ENCODE measurements around the gene QPCTL.
"Not testable (repeated sequence)": the region's sequence is repeated elsewhere in the genome, so short reads cannot be mapped to it uniquely, and the experiment has no call there.

QPCTL gene

DNA sequence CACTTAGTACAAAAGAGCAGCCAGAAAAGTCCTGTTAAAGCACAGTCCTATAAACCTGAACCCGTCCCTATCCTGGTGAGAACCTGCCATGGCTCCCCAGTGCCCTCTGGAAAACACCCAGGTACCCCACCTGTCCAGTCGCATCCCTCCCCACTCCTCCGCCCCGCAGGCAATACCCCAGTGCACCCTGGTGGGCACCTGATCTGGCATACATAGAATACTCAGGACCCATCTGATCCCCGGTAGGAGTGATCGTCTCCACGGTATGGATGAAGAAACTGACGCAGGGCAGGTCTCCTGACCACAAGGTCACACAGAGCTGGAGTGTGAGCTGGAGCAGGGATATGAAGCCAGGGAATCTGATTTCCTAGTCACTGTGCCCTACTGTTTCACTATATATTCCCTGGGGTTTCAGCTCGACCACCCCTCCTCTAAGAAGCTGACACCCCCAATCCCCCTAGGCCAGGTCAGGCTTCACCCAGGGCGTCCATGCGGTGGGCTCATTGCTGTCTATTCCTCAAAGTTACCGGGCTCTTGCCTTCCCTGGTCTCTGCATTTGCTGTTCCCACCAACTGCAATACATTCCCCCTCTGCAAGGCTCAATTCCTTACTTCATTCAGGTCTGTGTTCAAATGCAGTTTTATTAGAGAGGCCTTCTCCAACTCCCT lies 25.7 kb downstream of the QPCTL start:
- DNase-seq: peak; percentile 13

DNA sequence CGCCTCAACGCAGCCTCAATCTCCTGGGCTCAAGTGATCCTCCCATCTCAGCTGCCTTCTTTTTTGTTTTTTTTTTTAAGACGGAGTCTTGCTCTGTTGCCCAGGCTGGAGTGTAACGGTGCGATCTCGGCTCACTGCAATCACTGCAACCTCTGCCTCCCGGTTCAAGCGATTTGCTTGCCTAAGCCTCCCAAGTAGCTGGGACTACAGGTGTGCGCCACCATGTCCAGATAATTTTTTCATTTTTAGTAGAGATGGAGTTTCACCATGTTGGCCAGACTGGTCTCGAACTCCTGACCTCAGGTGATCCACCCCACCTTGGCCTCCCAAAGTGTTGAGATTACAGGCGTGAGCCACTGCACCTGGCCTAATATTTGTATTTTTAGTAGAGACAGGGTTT lies 27.6 kb downstream of the QPCTL start:
- not testable (repeated sequence) for DNase-seq

GRCh38 chr19:45728683-45729082 lies 36.2 kb downstream of the QPCTL start:
- DNase-seq: not testable (repeated sequence)

DNA sequence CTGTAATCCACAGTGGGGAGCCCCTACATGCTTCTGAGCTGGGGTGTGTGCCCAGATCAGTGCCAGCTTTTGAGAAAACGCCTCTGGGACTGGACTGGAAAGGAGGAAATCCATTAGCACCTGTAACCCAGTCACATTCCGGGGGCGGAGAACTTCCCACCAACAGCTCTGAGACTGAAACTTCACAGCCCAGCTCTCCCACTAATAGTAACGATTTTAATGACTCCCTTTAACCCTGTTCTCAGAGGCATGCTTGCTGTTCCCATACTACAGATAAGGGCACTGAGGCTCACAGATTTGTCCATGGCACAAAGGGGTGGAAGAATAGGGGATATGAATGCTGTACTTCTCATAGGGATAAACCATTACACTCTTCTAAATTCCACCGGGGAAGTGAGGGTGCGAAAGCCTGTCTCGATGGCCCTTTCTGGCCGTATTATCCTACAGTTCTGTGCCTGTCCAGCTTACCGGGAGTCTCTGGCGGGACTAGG lies 37.4 kb downstream of the QPCTL start:
- DNase-seq: no peak

DNA sequence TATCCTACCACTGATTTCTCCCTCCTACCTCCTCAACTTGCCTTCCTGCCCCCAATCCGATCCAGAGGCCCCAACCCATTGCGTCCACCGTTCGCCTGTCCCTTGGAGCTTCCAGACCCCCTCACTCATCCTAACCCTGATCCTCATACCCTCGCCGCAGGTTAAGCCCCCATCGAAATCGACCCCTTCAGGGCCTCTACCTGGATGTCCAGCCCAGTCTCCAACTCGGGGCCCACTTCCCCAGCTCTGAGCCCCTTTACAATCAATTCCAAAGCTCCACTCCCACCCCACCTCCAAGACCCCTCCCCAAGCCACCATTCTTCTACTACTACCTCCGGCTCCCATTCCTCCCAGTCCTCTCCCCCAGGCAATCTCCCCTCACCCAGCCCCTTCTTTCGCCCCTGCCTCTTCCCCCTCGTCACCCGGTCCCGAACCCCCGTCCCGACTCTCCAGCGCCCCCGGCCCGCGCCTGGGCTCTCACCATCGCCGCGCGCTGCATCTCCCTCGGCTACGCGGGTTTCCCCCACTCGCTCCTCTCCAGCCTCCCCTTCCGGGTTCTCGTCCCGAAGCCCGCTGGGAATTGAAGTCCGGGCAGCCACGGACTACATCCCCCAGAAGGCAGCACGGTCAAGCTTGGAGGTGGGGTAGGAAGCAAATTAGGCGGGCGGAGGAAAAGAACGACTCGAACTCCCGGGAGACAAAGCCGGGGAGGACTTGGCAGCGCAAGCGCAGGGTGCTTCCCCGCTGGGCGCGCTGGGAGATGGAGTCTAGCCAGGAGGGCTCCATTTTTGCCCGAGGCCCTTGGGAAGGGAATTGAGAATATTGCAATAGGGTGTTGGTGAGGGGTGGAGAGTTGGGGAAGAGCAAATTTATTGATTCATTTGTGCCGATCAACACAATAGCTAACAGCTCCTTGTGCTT lies 38.2 kb downstream of the QPCTL start, which contains the start of gene FBXO46:
Gene FBXO46, minus strand, starts transcription at position 529 of the 921 bp plus-strand sequence. CDS start 17,401 bp downstream, outside the sequence.
- DNase-seq: peak; percentile 95

GRCh38 chr19:45733160-45733810 lies 40.8 kb downstream of the QPCTL start, which contains the start of gene MEIOSIN:
TSS of gene MEIOSIN (plus strand) at chr19:45733439. CDS start at chr19:45735377, 1,938 bp downstream.
- DNase-seq: no peak

- no peak for DNase-seq
Observed at GRCh38 chr19:45739498-45740439, 47.3 kb downstream of the QPCTL start.

DNA sequence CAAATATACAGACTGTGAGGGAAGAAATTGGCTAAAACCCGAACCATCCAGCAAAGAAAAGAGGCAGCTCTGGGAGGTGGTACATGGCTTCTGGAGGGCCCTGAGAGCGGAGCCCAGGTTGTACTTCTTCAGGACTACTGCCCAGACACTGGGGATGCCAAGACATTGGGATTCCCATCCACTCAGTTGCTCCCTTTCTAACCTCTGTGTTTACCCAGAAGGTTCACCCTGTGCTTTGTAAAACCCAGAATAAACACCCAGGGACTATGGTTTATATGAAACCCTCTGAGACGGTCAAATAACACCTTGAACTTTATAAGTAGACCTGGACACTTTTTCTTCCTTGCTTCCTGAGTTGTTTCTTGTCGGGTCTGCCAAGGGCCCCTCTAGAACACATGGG lies 50.5 kb downstream of the QPCTL start:
- no peak for DNase-seq

DNA sequence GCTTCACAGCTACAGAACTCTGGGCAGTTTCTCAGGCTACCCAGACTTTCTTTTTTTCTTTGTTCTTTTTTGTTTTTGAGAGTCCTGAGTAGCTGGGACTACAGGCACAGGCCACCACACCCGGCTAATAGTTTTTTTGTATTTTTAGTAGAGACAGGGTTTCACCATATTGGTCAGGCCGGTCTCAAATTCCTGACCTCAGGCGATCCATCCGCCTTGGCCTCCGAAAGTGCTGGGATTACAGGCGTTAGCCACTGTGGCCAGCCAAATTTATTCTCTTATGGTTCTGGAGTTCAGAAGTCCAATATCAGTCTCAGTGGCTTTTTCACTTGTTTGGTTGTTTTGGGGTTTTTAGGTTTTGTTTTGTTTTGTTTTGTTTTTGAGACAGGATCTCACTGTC lies 53.1 kb downstream of the QPCTL start:
- DNase-seq: no peak

DNA sequence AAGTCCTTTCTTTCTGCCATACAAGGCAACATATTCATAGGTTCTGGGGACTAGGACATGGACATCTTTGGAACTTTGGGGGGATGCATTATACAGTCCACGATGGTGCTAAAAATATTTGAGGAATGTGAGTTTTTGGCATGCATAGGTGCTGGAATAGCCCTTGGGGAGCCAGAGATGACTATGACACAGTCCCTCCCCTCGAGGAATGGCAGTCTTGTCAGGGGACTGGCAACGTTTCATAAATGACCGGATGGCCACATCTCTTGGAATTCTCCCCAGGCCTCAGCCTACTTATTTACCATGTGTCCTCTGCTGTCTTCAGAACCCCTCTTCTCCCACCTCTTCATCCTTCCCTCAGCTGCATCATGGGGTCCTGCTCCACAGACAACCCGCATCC lies 54.4 kb downstream of the QPCTL start:
- no peak for DNase-seq

DNA sequence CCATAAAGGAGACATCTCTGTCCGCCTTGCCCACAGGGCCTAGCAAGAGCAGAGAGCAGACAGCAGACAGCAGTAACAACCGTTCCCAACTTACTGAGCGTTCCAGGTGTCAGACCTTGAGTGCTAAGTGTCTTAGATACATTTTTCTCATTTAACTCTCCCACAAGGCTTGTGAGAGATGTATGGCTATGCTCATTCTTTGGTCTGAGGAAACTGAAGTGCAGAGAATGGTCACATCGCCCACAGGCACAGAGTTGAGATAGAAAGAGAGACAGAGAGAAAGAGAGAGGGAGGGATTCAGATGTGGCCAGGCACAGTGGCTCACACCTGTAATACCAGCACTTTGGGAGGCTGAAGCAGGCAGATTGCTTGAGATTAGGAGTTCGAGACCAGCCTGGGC lies 55.0 kb downstream of the QPCTL start:
- no peak for DNase-seq

DNA sequence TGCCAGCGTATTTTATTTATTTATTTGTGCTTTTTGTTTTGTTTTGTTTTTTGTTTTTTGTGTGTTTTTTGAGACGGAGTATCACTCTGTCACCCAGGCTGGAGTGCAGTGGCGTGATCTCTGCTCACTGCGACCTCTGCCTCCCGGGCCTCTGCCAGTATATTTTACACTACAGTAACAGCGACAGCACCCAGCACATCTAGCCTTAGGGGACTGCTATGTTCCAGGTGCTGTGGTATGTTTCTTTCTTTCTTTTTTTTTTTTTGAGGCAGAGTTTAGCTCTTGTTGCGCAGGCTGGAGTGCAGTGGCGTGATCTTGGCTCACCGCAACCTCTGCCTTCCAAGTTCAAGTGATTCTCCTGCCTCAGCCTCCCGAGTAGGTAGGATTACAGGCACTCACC lies 59.0 kb downstream of the QPCTL start:
- not testable (repeated sequence) for DNase-seq

DNA sequence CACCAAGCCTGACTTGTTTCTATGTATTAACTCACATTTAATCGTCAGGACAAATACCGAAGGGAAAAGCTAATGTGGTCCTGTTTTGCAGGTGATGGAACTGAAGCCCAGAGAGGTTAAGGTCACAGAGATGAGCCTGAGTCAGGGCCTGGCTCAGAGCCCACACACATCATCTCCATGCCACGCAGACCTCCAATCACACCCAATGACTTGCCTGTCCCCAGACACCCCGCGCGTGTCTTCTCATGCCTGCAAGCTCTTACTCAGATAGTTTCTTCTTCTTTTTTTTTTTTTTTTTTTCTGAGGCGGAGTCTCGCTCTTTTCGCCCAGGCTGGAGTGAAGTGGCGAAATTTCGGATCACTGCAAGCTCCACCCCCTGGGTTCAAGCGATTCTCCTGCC lies 60.2 kb downstream of the QPCTL start:
- no peak for DNase-seq

GRCh38 chr19:45753548-45753947 lies 61.1 kb downstream of the QPCTL start:
- no peak for DNase-seq

All from CD4-positive, alpha-beta T cell treated with Interleukin-12 subunit alpha and Interleukin-12 subunit beta, for 1 hour (primary cell).